ENCODE measurements around the gene SMPX.

The SMPX gene

DNA sequence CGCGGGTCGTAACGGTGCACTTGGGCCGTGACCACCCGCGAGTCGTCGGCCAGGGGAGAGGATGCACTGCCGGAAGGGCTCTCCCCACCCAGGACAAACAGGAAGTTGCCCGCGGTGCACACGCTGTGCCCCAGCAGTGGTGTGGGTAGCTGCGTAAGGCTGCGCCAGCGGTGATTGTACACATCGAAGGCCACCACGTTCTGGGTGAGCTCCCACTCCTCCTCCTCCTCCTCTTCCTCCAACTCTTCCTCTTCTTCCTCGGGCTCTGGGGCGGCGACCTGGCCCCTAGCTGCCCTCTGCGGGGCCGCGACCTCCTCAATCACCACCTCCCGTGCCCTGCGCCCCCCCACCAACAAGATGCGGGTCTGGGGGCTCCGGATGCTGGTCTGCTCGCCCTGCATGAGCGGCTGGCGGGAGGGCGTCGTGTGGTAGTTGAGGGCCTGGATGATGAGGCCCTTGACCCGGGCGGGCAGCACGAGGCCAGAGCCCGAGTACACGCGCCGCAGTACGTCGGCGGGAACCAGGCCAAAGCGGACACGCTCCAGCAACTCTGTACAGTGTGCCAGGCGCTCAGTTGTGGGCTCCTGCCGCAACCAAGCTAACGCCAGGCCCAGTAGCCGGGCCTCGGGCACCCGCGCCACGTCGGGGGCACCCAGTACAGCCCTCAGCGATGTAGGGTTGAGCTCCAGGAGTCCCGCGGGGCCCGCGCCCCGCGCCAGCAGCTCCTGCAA, 101.2 kb downstream of the SMPX start:
- DNase-seq = no peak
